GM19328 (cell line): Measurements from ENCODE around the gene DYRK1A.

Source experiments
- ATAC-seq: cut with Tn5 transposase; IDR thresholded peaks from one replicate; pipeline ENCODE4 v1.9.1; 2021; ENCODE audit warnings: mild to moderate bottlenecking, moderate library complexity; ENCODE audit not compliant: unreplicated experiment

The DYRK1A gene

GRCh38 chr21:37364722-37365121, 1.9 kb upstream of the DYRK1A start:
- ATAC-seq, result no peak

GRCh38 chr21:37365517-37366481, 774 bp upstream of the DYRK1A start:
- peak; percentile 38 for ATAC-seq

DNA sequence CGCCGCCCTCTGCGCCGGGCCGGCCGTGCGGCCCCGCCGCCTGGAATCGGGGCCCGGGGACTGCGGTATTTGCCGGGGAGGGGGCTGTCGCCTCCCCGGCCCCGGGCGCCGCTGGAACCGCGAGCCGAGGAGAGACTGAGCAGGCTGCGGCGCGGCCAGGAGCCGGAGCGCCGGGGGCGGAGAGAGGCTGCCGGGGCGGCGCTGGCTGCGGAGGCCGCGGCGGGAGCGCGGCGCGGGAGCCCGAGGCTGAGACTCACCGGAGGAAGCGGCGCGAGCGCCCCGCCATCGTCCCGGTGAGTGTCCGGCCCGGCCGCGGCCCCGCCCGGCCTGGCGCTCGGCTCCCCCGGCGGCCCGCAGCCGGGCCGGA, 746 bp downstream of the DYRK1A start:
- no peak for ATAC-seq

GRCh38 chr21:37367703-37368540, 1.3 kb downstream of the DYRK1A start:
- no peak for ATAC-seq

DNA sequence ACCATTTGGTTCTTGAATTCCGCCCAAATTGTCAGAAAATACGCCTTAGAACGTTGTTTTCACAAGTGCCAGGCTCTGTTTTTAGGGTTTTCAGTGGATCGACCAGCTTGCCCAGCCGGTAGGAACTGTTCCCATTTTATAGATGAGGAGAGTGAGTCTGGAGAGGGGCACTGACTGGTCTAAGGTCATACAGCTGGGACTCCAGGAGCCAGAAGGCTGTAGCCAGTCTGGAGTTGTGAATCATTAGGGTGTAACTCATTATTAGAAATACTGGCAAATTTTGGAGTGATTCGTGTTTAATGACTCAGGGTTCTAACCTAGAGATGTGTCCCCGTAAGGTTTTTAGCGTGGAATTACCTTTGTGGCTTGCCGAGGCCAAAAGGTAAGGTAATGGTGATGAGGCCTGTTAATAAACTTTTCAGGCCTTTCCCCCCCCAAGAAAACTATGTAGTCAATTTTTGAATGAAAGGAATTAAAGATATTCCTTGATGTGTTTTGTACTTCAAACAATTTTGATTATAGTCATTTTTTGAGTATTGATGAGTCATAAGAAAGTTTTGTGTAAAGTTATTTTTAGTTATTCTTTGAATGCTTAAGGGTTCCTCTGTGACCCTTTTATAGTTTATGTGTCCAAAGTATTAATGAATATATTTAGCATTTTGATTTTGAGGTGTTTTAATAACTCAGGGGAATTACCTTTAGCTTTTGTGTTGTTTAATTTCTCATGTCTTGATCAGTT, 2.1 kb downstream of the DYRK1A start:
- no peak for ATAC-seq

DNA sequence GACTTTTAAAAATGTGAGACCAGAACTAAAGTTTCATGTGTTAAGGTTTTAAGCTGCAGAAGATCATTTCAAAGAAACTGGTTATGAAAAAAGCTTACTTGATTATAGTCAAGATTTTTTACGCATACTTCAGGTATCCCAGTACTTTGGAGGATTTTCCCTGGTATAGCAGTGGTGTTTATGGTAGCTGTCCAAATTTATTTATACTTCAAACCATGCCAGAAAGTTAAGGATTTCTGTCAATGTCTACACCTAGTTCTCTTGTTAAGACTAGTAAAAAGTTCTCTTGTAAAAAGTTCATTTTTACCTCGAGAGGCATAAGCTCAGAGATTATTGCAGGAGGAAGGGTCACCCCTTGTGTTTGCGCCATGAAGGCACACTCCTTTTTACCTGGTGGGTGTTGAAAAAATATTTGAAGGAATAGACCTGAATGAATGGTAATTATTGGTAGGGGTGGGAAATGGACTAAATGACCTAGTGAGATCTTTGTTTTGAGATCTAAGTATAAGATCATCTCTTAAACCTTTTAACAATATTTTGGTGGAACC, 2.8 kb downstream of the DYRK1A start:
- no peak for ATAC-seq

GRCh38 chr21:37370152-37371040, 3.8 kb downstream of the DYRK1A start:
- no peak for ATAC-seq

DNA sequence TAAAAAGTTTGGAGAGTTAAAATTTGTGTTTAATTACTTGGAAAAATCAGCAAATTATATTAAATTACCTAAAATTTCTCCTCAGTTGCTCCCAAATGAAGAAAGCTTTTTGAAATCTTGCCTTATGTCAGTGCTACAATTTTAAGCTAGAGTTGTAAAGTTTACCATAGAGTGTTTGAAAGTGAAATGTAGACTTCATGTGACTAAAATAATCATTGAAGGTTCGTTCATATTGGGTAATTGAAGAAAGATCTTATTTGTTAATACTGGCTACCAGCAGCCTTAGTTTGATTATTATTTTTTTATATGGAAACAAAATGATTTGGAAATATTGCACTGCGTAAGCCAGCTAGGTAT, 4.4 kb downstream of the DYRK1A start:
- ATAC-seq, result no peak

DNA sequence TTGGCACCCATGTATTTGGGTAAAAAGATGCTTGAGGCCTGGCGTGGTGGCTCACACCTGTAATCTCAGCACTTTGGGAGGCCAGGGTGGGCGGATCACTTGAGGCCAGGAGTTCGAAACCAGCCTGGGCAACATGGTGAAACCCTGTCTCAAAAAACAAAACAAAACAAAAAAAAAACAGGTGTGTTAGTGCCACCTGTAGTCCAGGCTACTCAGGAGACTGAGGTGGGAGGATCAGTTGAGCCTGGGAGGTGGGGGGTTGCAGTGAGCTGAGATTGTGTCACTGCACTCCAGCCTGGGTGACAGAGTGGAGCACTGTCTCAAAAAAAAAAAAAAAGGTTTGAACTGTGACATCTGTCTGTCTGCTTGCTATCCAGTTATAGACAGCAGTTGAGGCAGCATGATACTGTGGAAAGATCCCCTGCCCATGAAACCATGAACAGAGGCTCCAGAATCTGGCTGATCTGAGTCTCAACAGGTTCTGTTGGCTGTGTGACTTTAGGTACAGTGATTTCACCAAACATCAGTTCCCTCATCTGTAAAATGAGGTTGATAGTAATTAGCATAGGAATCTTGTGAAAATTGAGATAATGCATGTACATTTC, 5.7 kb downstream of the DYRK1A start:
- ATAC-seq, result no peak

- no peak for ATAC-seq
Measured at GRCh38 chr21:37372951-37373350, 6.4 kb downstream of the DYRK1A start.

DNA sequence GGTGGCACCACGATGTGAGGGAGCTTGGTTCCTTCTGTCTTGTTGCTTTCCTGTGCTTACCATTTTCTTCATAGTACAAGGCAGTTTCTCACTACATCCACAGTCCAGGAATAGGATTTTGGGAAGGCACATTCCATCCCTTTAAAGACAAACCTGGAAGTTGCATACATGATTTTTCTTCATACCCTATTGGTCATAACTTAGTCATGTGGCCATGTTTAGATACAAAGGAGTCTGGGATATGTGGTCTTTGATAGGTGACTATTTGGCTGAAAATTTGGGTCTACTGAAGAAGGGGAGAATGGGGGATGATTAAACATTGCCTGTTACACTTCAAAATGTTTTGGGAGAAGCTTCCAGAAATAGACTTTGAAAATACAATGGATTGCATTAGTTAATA, 7.0 kb downstream of the DYRK1A start:
- ATAC-seq, result no peak

GRCh38 chr21:37374027-37374426, 7.5 kb downstream of the DYRK1A start:
- no peak for ATAC-seq

GRCh38 chr21:37375866-37376574, 9.4 kb downstream of the DYRK1A start:
- ATAC-seq, result no peak

DNA sequence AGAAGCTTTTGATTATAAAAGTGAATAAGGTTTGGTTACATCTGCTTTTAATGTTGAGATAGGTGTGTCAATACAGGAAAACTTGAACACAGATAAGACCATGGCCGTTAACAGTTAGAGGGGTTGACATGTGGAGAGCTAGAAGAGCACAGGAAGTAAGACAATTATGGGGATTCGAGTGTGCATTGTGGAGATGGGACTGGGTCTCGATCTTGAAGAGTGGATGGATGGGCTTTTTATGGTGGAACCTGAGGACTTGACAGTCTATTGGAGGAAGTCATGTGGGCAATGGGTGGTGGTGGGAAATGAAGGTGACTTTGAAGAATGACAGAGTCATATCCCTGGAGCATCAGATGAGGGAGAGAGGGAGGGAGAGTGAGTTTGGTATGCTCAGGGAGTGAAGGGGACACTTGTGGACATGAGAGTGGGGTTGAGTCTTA, 12.1 kb downstream of the DYRK1A start:
- no peak for ATAC-seq

DNA sequence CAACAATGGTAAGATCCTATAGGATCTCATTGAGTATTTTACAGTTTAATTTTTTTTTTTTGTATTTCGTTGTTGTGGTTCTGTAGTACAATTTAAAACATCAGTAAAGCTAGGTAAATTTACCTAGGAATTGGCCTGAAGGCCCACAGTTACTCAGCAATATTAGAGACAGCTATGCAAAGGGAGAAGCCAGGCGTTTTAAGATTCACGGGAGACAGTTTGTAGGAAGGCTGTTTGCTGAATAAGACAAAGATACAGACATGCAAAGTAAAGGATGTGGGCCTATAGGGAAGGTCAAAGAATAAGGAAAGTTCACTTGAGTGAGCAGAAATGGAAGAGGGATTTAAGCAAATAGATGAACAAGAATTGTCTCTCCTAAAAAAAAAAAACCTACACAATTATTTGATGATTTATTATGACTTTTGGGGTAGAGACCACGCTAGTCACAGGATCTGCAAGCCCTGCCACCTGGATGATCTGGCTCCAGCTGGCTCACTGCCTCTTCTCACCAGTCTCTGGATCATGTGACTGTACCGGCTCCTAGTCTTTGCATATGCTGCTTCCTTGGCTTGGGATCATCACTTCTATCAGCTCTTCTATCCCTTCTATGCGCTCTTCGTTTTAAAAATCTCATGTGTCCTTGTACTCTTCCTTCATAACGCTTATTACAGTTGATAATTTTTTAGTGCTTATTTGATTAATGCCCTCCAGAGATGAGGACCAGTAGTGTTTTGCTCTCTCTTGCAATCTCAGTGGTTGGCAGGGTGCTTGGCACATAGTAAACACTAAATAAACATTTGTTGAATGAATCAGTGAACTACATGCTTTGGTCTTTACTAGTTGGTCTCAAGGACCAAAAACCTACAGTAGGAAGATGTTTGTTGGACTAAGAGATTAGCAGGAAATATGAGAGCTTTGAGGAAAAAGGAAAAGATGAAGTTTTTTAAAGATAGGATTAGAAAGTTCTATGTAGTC, 14.1 kb downstream of the DYRK1A start:
- no peak for ATAC-seq

DNA sequence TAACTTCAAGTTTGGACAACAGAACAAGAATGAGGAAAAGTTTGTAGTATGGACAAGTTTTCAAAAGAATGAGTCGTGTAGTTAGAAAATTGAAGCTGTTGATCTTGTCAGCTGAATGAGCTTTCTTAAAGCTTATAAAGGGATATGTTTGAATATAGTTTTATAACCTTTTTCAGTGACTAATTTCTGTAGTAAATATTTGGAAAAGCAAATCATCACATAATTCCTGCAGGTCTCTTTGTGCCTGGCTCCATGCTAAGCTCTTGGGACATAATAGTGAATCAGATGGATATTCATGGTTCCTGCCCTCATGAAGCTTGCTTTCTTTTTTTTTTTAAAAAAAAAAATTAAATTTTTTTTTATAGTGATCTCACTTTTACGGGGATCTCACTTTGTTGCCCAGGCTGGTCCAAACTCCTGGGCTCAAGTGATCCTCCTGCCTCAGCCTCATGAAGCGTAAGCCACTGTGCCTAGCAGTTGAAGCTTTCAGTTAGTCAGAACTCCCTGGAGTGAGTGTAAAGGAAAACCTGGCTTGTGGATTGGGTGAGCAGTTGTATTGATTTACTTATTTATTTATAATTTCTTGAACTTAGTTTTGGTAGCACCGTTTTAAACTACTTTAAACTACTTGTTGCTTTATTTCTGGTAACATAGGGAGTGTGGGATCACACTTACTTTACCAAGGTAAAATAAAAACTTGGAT, 15.5 kb downstream of the DYRK1A start:
- no peak for ATAC-seq

- ATAC-seq, result no peak
Measured at GRCh38 chr21:37383086-37383485, 16.5 kb downstream of the DYRK1A start.
